Activated CD8-positive, alpha-beta memory T cell treated with anti-CD3 and anti-CD28 coated beads, Interleukin-2, amount 10 ng/mL, durations not matched to agents 7 days and 5 days (primary cell): ENCODE results near the gene SMARCD3. TPM values are rescaled to one million over a fixed set of nuclear protein-coding genes. Genes with fewer than 3 reads are reported as not detected.

Experiments used
- ATAC-seq: fragments of 150-1000 bp; cut with Tn5 transposase; one replicate; pipeline ENCODE4 v1.10.0; 2021; ENCODE audit warnings: moderate library complexity
- CTCF ChIA-PET: fragments of 350-600 bp; sonication (Branson Sonifier 250); formaldehyde crosslinking; loops from one replicate; lab custom pipeline; 2021; ENCODE audit warnings: antibody characterized with exemption; lab: Charles Lee
- DNase-seq: peaks from one replicate; pipeline ENCODE4 v3.0.0-alpha.2; 2020
- H3K27ac Mint-ChIP-seq: one replicate; pipeline ENCODE4 v1.8.0; 2021; ENCODE audit warnings: mild to moderate bottlenecking, mixed read lengths
- H3K27me3 Mint-ChIP-seq: one replicate; pipeline ENCODE4 v1.8.0; 2021; ENCODE audit warnings: mixed read lengths
- H3K36me3 Mint-ChIP-seq: one replicate; pipeline ENCODE4 v1.8.0; 2021; ENCODE audit warnings: mild to moderate bottlenecking, mixed read lengths
- H3K4me1 Mint-ChIP-seq: one replicate; pipeline ENCODE4 v1.8.0; 2021; ENCODE audit warnings: mixed read lengths
- H3K4me3 Mint-ChIP-seq: one replicate; pipeline ENCODE4 v1.8.0; 2021; ENCODE audit warnings: mild to moderate bottlenecking, moderate library complexity, mixed read lengths
- H3K9me3 Mint-ChIP-seq: one replicate; pipeline ENCODE4 v1.8.0; 2022; ENCODE audit warnings: low read depth, mixed read lengths
- total RNA-seq, 2 experiments: library from RNA; stranded (reverse); gene quantifications; one replicate each; pipeline ENCODE4 v1.2.3, GENCODE V29; 2021

The SMARCD3 gene
- 1 to 10 TPM; 1.0 to 2.5 TPM for total RNA-seq

- Mint-ChIP-seq H3K36me3 (no peaks in the 10 kb centered on the region), H3K4me3 (peak within 1 kb of the TSS; percentile 21), H3K9me3 (no peaks in the 10 kb centered on the region), H3K4me1 (peaks cover 31% of the 10 kb centered on the region), H3K27me3 (peaks cover 74% of the 10 kb centered on the region), H3K27ac (no peak within 1 kb of the TSS)
- CTCF ChIA-PET, result interaction anchor here (0.9 to 1.5 kb wide), 3 partner anchors 15 to 125 kb away, joined by 3 read pairs; no protein-coding TSS in a partner anchor
- no peak for DNase-seq
- no peak for ATAC-seq
Observed at GRCh38 chr7:151248346-151249033, at the start of gene SMARCD3. Gene SMARCD3, minus strand, starts transcription at chr7:151248694. Its CDS starts 132 bp downstream, at chr7:151248562.

- DNase-seq (no peak), ATAC-seq (no peak)
- Mint-ChIP-seq H3K4me3 (no peak overlapping the region), H3K4me1 (no peaks in the 10 kb centered on the region), H3K9me3 (peaks cover 2% of the 10 kb centered on the region), H3K27me3 (peaks cover 34% of the 10 kb centered on the region), H3K36me3 (no peaks in the 10 kb centered on the region), H3K27ac (no peak overlapping the region)
- CTCF ChIA-PET, result interaction anchor here (0.9 to 1.1 kb wide), 3 partner anchors 10 to 173 kb away, joined by 3 to 5 read pairs (median 4); no protein-coding TSS in a partner anchor
Observed at GRCh38 chr7:151296202-151296992, 47.9 kb upstream of the SMARCD3 start.

- Mint-ChIP-seq H3K27me3 (peaks cover 25% of the 10 kb centered on the region), H3K9me3 (no peaks in the 10 kb centered on the region), H3K27ac (no peak overlapping the region), H3K36me3 (no peaks in the 10 kb centered on the region), H3K4me1 (no peaks in the 10 kb centered on the region), H3K4me3 (no peak overlapping the region)
- ATAC-seq (no peak), DNase-seq (no peak)
- CTCF ChIA-PET, result no interaction called here
Observed at GRCh38 chr7:151292850-151293249, 44.4 kb upstream of the SMARCD3 start.

- H3K36me3 Mint-ChIP-seq, result no peaks in the 10 kb centered on the region
- ATAC-seq (no peak), DNase-seq (no peak)
- H3K4me1 Mint-ChIP-seq, result no peaks in the 10 kb centered on the region
- no peaks in the 10 kb centered on the region for H3K9me3 Mint-ChIP-seq
- H3K4me3 Mint-ChIP-seq, result no peak overlapping the region
- H3K27me3 Mint-ChIP-seq, result peaks cover 23% of the 10 kb centered on the region
- CTCF ChIA-PET, result interaction anchor here (1.1 kb wide), 1 partner anchor 167 kb away, joined by 3 read pairs; no protein-coding TSS in a partner anchor
- H3K27ac Mint-ChIP-seq, result no peak overlapping the region
Observed at GRCh38 chr7:151291206-151291605, 42.7 kb upstream of the SMARCD3 start.

GRCh38 chr7:151290355-151290760, 41.9 kb upstream of the SMARCD3 start:
- no peak overlapping the region for H3K4me3 Mint-ChIP-seq
- H3K27ac Mint-ChIP-seq, result no peak overlapping the region
- ATAC-seq (no peak), DNase-seq (no peak)
- H3K4me1 Mint-ChIP-seq, result peaks cover 2% of the 10 kb centered on the region
- no peaks in the 10 kb centered on the region for H3K36me3 Mint-ChIP-seq
- no peaks in the 10 kb centered on the region for H3K9me3 Mint-ChIP-seq
- CTCF ChIA-PET, result no interaction called here
- H3K27me3 Mint-ChIP-seq, result peaks cover 27% of the 10 kb centered on the region

- ATAC-seq (no peak), DNase-seq (no peak)
- Mint-ChIP-seq H3K4me3 (no peak overlapping the region), H3K9me3 (no peaks in the 10 kb centered on the region), H3K4me1 (peaks cover 2% of the 10 kb centered on the region), H3K36me3 (no peaks in the 10 kb centered on the region), H3K27ac (no peak overlapping the region), H3K27me3 (peaks cover 27% of the 10 kb centered on the region)
- CTCF ChIA-PET, result no interaction called here
Observed at GRCh38 chr7:151289891-151290290, 41.4 kb upstream of the SMARCD3 start.

- Mint-ChIP-seq H3K27ac (no peak overlapping the region), H3K36me3 (no peaks in the 10 kb centered on the region), H3K27me3 (peaks cover 34% of the 10 kb centered on the region), H3K4me3 (no peak overlapping the region), H3K9me3 (no peaks in the 10 kb centered on the region), H3K4me1 (peaks cover 2% of the 10 kb centered on the region)
- DNase-seq (no peak), ATAC-seq (no peak)
- CTCF ChIA-PET, result interaction anchor here (1.1 to 1.6 kb wide), 4 partner anchors 10 to 64 kb away, joined by 3 to 5 read pairs (median 4); no protein-coding TSS in a partner anchor
Observed at GRCh38 chr7:151286148-151286547, 37.7 kb upstream of the SMARCD3 start.

GRCh38 chr7:151283302-151283701, 34.8 kb upstream of the SMARCD3 start:
- Mint-ChIP-seq H3K4me3 (no peak overlapping the region), H3K36me3 (no peaks in the 10 kb centered on the region), H3K4me1 (peaks cover 2% of the 10 kb centered on the region), H3K9me3 (no peaks in the 10 kb centered on the region), H3K27me3 (peaks cover 43% of the 10 kb centered on the region), H3K27ac (no peak overlapping the region)
- CTCF ChIA-PET, result no interaction called here
- ATAC-seq (no peak), DNase-seq (no peak)

- CTCF ChIA-PET, result no interaction called here
- H3K27me3 Mint-ChIP-seq, result peaks cover 43% of the 10 kb centered on the region
- H3K27ac Mint-ChIP-seq, result no peak overlapping the region
- no peak for DNase-seq
- peaks cover 5% of the 10 kb centered on the region for H3K4me1 Mint-ChIP-seq
- no peak overlapping the region for H3K4me3 Mint-ChIP-seq
- no peak for ATAC-seq
- H3K9me3 Mint-ChIP-seq, result no peaks in the 10 kb centered on the region
- H3K36me3 Mint-ChIP-seq, result no peaks in the 10 kb centered on the region
Observed at GRCh38 chr7:151282111-151282510, 33.6 kb upstream of the SMARCD3 start.

GRCh38 chr7:151281686-151282085, 33.2 kb upstream of the SMARCD3 start:
- H3K36me3 Mint-ChIP-seq, result no peaks in the 10 kb centered on the region
- H3K9me3 Mint-ChIP-seq, result no peaks in the 10 kb centered on the region
- CTCF ChIA-PET, result no interaction called here
- H3K4me3 Mint-ChIP-seq, result no peak overlapping the region
- no peak for ATAC-seq
- H3K27me3 Mint-ChIP-seq, result peaks cover 43% of the 10 kb centered on the region
- no peak for DNase-seq
- H3K4me1 Mint-ChIP-seq, result peaks cover 6% of the 10 kb centered on the region
- no peak overlapping the region for H3K27ac Mint-ChIP-seq

- DNase-seq (no peak), ATAC-seq (no peak)
- Mint-ChIP-seq H3K9me3 (no peaks in the 10 kb centered on the region), H3K4me3 (no peak overlapping the region), H3K36me3 (no peaks in the 10 kb centered on the region), H3K27me3 (peaks cover 38% of the 10 kb centered on the region), H3K27ac (no peak overlapping the region), H3K4me1 (peaks cover 3% of the 10 kb centered on the region)
- CTCF ChIA-PET, result no interaction called here
Observed at GRCh38 chr7:151280388-151281019, 32.0 kb upstream of the SMARCD3 start.

GRCh38 chr7:151279868-151280267, 31.4 kb upstream of the SMARCD3 start:
- Mint-ChIP-seq H3K9me3 (no peaks in the 10 kb centered on the region), H3K36me3 (no peaks in the 10 kb centered on the region), H3K4me1 (peaks cover 3% of the 10 kb centered on the region), H3K4me3 (no peak overlapping the region), H3K27me3 (peaks cover 33% of the 10 kb centered on the region), H3K27ac (no peak overlapping the region)
- ATAC-seq (no peak), DNase-seq (no peak)
- CTCF ChIA-PET, result no interaction called here

- no peaks in the 10 kb centered on the region for H3K36me3 Mint-ChIP-seq
- H3K27me3 Mint-ChIP-seq, result peaks cover 29% of the 10 kb centered on the region
- H3K4me1 Mint-ChIP-seq, result peaks cover 3% of the 10 kb centered on the region
- DNase-seq, result no peak
- no peak overlapping the region for H3K27ac Mint-ChIP-seq
- H3K9me3 Mint-ChIP-seq, result no peaks in the 10 kb centered on the region
- CTCF ChIA-PET, result no interaction called here
- ATAC-seq, result no peak
- H3K4me3 Mint-ChIP-seq, result no peak overlapping the region
Observed at GRCh38 chr7:151278949-151279348, 30.5 kb upstream of the SMARCD3 start.
